Stromal cell of bone marrow (primary cell): ENCODE results near the gene TRAPPC2L.
"Not testable (repeated sequence)": the region's sequence is repeated elsewhere in the genome, so short reads cannot be mapped to it uniquely, and the experiment has no call there.

Experiments used
- DNase-seq: peaks from one replicate; pipeline ENCODE4 v3.0.0-alpha.2; 2012; ENCODE audit warnings: low read depth

TRAPPC2L gene

GRCh38 chr16:88878967-88879787 is 22.2 kb downstream of the TRAPPC2L start:
- no peak for DNase-seq

DNA sequence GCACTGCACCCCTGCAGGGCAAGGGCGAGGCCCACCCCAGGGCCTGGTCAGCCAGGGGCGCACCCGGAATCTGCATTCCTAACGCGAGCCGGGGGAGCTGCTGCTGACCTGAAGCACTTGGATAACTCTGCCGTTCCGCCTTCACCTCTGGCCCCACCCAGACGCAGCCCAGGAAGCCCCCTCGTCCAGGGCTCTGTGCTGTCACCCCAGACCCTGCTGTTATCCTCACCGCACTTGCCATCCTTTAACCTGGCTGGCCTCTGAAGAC is 22.8 kb downstream of the TRAPPC2L start:
- no peak for DNase-seq

DNA sequence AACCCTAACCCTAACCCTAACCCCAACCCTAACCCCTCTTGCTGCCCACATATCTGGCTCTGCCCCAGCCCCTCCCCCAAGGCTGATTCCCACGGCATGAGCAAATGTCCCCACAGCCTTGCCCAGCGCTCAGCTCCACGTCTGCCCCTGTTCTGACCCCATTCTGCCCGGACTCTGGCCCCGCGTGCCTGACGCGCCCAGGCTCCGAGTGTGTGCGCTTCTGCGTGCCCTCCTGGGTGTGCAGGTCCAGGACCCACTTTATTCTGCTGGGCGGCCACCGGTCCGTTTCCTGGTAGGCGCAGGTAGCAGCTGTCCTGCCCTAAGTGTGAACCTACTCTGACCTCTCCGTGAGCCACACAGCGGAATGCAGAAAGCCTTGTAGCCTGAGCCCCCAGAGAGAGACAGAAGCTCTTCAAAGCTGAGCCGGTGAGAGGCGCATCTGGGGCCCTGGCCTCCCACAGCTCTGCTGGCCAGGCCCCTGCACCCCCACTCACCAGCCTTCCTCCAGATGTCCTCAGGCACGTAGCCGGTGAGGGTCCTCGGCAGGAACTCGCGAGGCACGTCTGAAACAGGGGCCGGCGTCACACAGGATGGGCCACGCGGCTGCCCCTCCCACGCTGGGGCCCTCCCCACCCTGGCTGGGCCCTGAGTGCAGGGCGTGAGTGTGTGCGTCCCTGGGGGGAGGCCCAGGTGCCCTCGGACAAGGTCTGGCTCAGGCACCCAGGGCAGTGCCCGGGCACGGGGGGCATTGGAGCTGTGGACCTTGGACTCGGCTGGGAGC is 23.5 kb downstream of the TRAPPC2L start:
- DNase-seq, result no peak

DNA sequence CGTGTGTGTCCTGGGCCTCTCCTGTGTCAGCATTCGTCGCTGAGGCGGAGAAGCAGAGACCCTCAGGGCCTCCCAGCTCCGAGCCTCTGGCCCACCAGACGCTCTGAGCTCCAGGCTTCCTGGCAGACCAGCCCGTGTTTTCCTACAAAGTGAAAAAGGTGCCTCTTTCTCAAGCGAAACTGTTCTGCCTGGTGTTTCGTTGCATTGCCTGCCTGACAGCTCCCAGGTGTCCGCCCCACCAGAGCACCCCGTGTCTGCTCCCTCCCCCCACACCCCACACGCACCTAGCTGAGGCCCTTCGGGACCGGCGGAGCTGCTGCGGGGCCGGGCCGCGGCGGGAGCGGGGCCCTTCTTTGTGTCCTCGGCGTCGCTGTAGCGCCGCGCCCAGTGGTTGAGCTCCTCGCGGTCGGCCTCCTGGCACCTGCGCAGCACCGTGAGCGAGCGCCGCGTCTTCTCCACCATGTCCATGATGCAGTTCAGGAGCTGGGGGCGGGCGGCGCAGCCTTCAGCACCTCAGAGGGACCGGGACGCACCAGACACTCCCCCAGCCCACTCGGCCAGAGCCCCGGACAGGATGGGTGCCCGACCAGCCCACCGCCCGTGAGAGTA is 24.2 kb downstream of the TRAPPC2L start:
- no peak for DNase-seq

DNA sequence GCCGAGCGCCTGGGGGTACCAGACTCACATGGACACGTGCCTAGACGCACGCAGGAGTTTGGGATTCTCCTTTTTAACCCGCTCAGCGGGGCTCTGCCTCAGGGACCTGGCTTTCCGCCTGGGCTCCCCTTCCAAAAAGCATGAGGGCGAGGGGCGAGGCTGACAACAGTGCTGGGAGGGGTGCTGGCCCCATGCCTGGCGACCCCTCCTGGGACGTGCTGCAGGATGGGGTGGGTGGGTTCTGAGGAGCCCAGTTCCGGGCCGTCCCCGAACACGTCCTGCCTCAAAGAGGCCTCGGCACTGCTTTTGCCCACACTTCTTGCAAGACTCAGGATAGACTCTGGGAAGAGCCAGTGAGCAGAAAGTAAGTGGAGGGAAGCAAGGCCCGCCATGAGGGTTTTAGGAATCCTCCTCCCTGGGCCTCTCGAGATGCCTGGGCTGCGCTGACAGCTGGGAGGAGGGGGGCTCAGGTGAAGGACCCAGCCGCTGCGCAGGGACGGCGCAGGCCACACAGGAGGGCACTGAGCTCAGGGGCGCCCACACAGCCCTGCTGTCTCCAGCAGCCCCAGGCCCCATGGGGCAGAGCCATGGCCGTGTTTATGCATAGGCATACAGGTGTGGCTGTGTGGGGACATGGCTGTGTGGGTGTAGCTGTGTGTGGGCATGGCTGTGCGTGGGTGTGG is 24.9 kb downstream of the TRAPPC2L start:
- DNase-seq, result no peak

DNA sequence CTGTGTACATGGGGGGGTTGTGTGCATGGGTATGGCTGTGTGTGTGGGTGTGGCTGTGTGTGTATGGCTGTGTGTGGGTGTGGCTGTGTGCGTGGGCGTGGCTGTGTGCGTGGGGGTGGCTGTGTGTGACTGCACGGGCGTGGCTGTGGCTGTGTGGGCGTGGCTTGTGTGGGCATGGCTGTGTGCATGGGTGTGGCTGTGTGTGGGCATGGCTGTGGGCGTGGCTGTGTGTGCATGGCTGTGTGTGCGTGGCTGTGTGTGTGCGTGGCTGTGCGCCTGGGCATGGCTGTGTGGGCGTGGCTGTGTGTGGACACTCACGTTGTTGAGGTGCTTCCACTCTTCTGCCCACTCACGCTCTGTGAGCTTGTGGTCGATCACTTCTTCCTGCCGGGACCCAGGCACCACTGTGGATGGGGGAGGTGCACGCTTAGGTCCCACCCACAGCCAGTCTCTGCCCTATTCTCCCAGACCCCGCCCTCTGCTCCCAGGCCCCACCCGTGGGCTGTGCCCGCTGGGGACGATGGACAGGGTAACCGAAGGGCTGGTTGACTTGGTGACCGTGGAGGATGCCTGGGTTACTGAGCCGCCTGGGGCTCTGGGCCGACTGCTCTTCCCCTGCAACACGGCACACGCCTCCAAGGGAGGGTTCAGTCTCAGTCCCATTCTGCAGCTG is 25.6 kb downstream of the TRAPPC2L start:
- no peak for DNase-seq

DNA sequence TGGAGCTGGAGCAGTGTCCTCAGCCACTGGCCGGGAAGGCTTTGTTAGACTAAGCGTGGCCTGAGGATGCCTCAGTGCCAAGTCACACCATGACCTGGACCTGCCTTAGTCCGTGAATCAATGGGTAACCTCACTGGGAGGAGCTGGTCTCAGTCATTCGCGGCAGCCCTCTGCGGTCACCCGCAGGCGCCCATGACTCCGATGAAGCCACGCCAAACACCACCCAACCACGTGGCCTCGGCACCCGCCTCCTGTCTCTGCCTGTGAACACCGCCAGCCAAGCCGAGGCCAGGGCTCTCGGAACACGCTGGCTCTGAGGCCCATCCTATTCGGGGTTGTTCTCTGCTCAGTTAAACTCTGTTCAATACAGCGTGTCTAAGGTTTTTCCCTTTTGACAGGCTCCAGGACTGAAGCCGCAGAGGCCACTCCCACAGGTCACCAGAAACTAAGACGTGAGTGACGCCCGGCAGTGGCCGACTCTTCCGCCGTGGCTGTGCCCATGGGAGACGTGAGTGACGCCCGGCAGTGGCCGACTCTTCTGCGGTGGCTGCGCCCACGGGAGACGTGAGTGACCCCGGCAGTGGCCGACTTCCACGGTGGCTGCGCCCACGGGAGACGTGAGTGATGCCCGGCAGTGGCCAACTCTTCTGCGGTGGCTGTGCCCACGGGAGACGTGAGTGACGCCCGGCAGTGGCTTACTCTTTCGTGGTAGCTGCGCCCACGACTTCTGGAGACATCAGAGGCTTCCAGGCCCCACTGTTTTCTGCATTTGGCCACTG is 26.4 kb downstream of the TRAPPC2L start:
- DNase-seq, result no peak

DNA sequence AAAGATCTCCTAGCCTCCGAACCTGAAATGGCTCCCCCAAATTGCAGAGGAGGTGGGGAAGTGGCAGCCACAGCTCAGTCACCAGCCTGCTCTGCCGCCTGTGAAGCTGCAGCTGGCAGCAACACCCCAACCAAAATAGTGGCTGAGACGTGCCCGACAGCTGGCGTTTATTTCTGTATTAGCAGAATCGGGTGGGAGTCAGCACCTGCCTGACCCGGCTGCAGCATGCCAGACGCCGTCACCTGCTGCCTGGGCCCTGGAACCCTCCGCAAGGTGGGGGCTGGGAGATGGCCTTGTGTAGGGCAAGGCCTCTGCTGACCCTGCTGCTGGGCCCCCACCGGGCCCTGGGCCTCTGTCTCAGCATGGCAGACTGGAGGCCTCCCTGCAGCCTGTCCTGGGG is 27.0 kb downstream of the TRAPPC2L start:
- DNase-seq, result no peak

DNA sequence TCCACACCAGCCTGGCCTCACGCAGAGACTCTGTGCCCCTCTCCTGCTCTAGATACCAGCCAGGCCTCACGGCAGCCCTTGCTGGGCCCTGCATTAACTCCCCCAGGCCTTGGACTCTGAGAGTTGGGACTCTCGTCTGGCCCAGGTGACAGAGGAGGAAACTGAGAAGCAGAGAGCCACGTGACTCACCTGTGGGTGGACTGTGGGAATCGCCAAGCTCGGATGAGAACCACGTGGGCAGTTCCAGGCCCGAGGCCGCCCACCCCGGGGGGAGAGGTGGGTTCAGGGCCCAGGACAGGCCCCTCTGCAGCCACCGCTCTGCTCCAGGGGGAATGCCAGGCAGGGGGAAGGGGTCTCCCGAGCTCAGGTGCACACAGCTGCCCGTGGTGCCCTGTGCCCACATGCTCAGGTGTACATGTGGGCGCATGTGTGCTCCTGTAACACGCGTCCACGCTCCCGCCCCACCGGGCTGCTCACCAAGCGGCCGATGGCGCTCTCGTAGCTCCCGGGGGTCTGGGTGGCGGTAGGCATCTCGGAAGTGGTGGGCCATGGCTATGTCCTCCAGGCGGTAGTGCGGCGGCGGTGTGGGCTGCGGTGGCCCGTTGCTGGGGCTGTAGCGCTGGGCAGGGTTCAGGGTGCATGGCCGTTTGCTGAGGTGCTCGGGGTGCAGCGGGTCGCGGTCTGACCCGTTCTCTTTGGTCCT is 27.8 kb downstream of the TRAPPC2L start:
- no peak for DNase-seq

DNA sequence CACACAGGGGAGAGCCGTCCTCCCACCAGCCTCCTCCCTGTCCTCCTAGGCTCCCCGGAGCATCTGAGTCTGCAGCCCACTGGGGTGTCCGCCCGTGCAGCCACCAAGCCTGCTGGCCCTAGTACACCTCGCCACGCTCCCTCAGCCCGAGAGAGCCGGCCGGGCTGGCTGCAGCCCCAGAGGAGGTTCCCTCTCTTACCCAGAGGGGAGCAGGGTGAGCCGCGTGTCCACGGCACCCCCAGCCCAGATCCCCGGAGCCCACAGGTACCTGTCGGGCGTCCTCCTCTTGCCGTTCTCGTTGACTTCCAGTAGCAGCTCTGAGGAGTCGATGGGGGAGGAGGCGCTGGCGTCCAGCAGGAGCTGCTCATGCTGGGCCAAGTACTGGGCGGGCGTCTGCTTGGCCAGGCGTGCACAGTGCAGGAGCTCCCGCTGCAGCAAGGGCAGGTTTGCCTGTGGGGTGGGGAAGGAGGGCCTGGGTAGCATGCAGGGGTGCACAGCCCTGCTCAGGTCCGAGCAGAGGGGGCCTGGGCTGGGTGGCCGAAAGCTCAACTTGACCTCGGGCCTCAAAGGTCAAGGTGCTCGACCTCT is 28.9 kb downstream of the TRAPPC2L start:
- DNase-seq, result no peak

- DNase-seq, result no peak
These were observed 29.5 kb downstream of the TRAPPC2L start for GRCh38 chr16:88886420-88886844.

DNA sequence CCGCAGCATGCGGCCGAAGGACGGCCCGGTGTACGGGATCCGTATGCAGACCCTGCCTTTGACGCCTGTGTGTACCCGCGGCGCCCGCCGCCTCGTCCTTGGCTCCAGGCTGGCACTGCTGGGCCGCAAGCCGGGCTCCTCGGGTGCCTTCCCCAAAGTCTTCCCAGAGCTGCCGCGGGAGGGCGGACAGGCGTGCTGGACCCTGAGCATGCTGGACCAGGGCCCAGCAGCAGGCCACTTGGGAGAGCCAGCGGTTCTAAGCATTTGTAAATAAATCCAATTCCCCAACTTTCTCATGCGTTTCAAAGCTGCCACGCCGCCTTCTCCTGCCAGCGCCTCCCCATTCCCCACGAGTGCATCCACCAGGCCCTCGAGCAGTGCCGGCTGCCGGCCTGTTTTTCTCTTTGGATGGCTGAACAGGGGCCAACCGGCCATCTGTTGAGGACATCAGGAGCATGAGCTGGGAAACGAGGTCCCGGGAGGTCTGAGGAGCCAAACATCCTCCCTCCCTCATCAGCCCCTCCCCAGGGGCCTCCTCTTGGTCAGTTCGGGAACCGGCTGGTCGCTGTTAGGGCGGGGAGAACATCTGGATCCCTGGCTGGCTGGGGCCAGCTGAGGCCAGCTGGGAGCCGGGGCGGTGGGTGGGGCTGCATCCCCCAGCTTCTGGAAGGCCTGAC is 30.1 kb downstream of the TRAPPC2L start:
- no peak for DNase-seq

DNA sequence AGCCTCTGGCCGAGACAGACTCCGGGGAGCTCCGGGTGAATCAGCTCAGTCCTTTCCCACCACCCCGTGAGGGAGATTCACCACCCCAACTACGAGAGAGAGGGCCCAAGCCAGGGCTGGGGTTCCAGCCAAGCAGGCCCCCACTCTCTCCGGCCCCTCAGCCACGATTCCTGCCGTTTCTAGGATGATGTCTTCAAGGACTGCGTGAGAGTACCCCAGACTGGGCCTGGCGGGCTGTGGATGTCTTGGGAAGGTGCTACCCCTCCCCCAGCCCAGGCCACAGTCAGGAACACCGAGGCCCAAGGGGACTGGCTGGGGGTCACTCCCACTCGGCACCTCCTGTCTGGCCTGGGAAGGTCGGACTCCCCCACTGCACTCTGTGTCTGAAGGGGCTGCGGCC is 31.1 kb downstream of the TRAPPC2L start:
- no peak for DNase-seq

GRCh38 chr16:88888461-88889387 is 31.8 kb downstream of the TRAPPC2L start:
- DNase-seq, result no peak

GRCh38 chr16:88889702-88890352 is 32.9 kb downstream of the TRAPPC2L start:
- DNase-seq, result not testable (repeated sequence)

GRCh38 chr16:88891083-88891482 is 34.2 kb downstream of the TRAPPC2L start:
- no peak for DNase-seq

DNA sequence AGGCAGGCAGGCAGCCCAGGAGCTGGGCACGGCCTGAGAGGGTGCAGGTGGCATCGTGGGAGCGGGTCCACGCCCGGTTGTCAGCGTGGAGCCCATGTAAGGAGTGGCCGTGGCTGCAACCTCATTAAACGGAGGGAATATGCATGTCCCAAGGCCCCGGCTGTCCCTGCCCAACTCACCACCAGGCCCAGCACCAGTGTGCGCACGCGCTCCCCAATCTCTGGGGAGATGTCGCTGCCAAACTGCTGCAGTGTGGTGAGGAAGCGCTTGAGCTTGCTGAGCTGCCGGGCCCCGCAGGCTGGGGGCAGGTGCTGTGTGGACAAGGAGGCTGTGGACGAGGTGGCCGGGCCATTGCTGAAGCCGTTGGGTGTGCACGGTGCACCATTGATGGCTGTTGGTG is 35.1 kb downstream of the TRAPPC2L start:
- DNase-seq, result no peak
